Measurements from ENCODE around the gene LRRC47.

GRCh38 chr1:3750741-3751140 is 45.6 kb downstream of the LRRC47 start:
- TF ChIP-seq CTCF (IDR thresholded peaks at IDR 0.05) (no peak), ZFX (IDR thresholded peaks at IDR 0.05; ENCODE audit: borderline replicate concordance) (no peak)

Data from 22Rv1 (cell line).